ENCODE data around the gene PLCXD3. TPM values are rescaled to one million over a fixed set of nuclear protein-coding genes. Genes with fewer than 3 reads are reported as not detected.

PLCXD3 gene
- total and polyA plus RNA-seq, 8 donors = 0.07 to 4.8 (median 0.12) TPM

DNA sequence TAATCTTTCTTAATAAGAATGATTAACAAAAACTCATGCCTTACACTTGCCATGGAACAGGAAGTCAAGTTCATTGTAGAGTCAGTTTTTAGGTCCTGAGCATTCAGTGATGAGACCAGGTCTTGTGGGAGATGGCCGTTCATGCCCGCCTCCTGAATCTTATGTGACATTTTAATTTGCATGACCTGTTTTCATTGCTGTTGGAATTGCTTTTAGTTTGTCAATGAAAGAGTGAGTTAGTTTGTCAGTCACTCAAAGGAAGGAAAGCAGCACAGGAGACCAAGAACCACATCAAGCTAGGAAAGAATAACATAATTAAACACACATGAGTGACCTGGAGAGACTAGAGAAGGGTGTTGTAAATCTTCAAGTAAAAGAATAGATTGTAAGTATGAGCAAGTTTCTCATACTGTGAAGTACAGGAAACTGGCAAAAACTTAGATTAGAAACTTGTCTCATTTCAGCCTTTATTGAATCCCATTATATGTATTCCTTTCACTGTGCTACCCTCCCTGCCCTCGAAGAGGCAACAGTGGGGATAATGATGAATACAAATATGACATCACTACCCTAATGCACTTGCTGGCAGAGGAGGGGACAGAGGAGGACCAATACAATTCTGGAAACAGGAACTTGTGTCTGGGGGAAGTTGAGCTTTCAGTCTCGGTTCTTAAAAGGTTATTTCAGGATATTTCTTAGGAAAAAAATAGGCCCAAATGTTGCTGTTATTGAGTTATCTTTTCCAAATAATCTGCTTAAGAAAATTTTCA is 232.7 kb downstream of the PLCXD3 start:
- no peaks in the 10 kb centered on the region for H3K9me3 ChIP-seq
- H3K27me3 ChIP-seq = no peaks in the 10 kb centered on the region
- no peaks in the 10 kb centered on the region for H3K36me3 ChIP-seq
- no peak overlapping the region for H3K4me3 ChIP-seq
- ATAC-seq = no peak
- H3K27ac ChIP-seq = no peak overlapping the region
- no peaks in the 10 kb centered on the region for H3K4me1 ChIP-seq
- intact Hi-C loops (cut with DNase I) = no loop called here
- no peak for DNase-seq
- TF ChIP-seq CTCF (IDR thresholded peaks at IDR 0.05) = no peak

DNA sequence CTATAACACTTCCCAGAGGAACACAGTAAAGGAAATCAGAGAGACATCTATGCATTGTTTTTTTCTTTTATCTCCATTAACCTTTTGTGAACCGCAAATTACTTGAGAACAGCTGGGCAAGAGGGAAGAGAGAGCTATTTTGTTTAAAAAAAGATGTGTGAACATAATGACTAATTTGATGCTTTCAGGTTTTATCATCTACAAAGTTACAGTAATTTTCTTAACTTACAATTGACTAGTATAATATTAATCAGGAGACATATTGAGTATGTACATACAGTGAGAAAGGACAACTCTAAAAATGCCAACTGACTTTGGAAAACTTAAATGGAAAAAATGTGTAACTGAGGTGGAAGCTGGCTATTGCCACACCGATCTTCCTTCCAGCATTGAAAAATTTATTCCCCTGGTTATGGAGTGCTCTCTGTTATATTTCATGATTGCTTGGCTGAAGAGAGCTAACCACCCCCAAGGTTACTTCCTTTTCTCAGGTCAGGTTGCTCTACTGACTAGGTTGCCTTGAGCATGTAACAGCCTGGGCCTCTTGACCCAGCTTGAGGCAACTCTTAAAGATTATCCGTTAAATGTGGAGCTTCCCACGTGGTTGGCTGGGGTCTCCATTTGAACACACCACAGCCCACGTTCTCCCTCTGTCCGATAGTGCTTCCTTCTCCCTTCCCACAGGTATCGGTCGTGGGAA is 234.4 kb downstream of the PLCXD3 start:
- Histone ChIP-seq H3K27me3 (no peaks in the 10 kb centered on the region), H3K4me1 (no peaks in the 10 kb centered on the region), H3K4me3 (no peak overlapping the region), H3K9me3 (no peaks in the 10 kb centered on the region), H3K27ac (no peak overlapping the region), H3K36me3 (no peaks in the 10 kb centered on the region)
- no peak for DNase-seq
- TF ChIP-seq CTCF (IDR thresholded peaks at IDR 0.05) = no peak
- intact Hi-C loops (cut with DNase I) = no loop called here
- no peak for ATAC-seq

DNA sequence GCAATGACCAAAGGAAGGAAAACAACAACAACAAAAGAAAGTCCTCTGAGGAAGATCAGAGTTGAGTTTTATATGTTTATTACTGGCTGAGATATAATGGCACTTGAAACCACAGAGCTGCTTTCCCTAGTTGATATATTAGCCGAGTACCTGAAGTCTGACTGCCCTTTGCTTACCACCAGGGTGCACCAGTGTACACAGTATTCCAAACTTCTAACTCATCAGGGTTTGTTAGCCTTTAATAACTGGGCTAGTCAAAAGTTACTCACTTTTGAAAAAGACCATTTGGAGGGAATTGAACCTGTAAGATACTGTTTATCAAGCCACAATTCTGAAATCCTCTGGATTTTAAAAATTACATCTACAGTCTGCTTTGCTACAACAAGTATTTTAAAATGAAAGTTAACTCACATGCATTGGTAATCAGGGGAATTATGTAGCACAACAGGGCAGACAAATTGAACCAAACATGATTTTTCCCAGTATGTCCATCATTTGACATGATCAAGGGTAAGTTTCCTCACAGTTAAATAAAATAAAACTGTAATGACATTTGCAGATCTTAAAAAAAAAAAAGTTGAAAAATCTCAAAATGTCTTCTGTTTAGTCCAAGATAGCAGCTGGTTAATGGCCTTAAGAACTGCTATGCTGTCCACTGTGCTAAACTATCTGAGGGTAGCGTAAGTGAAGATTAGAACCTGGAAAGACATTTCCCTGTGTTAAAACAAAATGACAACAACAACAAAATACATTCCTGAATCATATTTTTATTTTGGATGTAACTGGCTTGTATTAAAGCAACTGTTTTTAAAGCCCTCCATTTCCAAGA is 239.8 kb downstream of the PLCXD3 start:
- ATAC-seq (peak; percentile 96), DNase-seq (peak in 1 of 4 donors; percentile 50)
- H3K27ac ChIP-seq = no peak overlapping the region
- H3K9me3 ChIP-seq = no peaks in the 10 kb centered on the region
- intact Hi-C loops (cut with DNase I) = no loop called here
- H3K4me1 ChIP-seq = no peaks in the 10 kb centered on the region
- no peak overlapping the region for H3K4me3 ChIP-seq
- H3K36me3 ChIP-seq = no peaks in the 10 kb centered on the region
- peak; percentile 39 to 41 for TF ChIP-seq CTCF (IDR thresholded peaks at IDR 0.05)
- no peaks in the 10 kb centered on the region for H3K27me3 ChIP-seq

DNA sequence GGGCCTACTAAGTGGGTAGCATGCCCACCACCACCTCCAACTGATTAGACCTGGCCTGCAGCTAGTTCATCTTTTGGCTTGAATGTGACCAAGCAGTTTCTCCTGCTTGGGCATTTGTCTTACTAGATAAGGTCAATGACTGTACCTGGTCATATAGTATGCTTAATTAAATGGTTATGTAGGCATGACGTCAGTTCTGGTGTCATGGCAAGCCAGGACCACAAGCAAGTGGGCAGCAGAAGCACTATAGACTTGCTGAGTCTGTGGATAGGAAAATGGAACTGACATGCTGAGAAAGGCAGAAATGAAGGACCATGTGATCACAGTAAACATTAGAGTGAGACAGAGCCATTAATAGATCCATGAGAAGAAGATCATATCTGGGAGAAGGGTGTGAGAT is 241.5 kb downstream of the PLCXD3 start:
- no peaks in the 10 kb centered on the region for H3K36me3 ChIP-seq
- no peak for ATAC-seq
- no peak for DNase-seq
- H3K4me3 ChIP-seq = no peak overlapping the region
- H3K9me3 ChIP-seq = no peaks in the 10 kb centered on the region
- H3K27me3 ChIP-seq = no peaks in the 10 kb centered on the region
- no peaks in the 10 kb centered on the region for H3K4me1 ChIP-seq
- intact Hi-C loops (cut with DNase I) = no loop called here
- TF ChIP-seq CTCF (IDR thresholded peaks at IDR 0.05) = no peak
- no peak overlapping the region for H3K27ac ChIP-seq

DNA sequence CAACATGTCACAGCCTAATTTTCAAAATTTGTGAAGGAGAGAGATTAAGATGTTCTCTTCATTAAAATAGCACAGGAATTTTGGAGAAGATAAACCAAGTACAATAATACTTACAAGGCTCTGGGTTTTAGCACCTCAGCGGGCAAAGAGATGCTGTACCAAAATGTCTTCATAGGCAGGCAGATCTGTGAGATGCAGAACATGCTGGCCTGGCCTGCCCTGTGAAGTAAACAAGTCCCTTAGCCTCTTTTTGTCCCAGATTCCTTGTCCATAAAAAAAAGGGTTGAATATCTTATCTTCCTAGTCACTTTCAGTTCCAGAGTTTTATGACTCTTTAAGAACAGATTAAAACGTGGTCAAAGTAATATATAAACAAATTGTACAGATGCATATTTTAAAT is 244.0 kb downstream of the PLCXD3 start:
- Histone ChIP-seq H3K4me1 (no peaks in the 10 kb centered on the region), H3K9me3 (no peaks in the 10 kb centered on the region), H3K27me3 (no peaks in the 10 kb centered on the region), H3K27ac (no peak overlapping the region), H3K36me3 (no peaks in the 10 kb centered on the region), H3K4me3 (no peak overlapping the region)
- TF ChIP-seq CTCF (IDR thresholded peaks at IDR 0.05) = no peak
- DNase-seq (no peak), ATAC-seq (no peak)
- intact Hi-C loops (cut with DNase I) = no loop called here
